ENCODE data around the gene VEGFB.
"Not testable (repeated sequence)": the region's sequence is repeated elsewhere in the genome, so short reads cannot be mapped to it uniquely, and the experiment has no call there.

VEGFB gene

GRCh38 chr11:64232182-64232966 is 2.0 kb upstream of the VEGFB start:
- no peak for DNase-seq

- DNase-seq, result no peak
These were observed 1.4 kb upstream of the VEGFB start for GRCh38 chr11:64232967-64233315.

GRCh38 chr11:64234647-64235379 is 429 bp downstream of the VEGFB start:
- no peak for DNase-seq

- DNase-seq, result no peak
These were observed 1.2 kb downstream of the VEGFB start for GRCh38 chr11:64235437-64236161.

- no peak for DNase-seq
These were observed 3.1 kb downstream of the VEGFB start for GRCh38 chr11:64237484-64237951.

GRCh38 chr11:64238076-64238475 is 3.7 kb downstream of the VEGFB start:
- DNase-seq, result no peak

GRCh38 chr11:64238999-64239398 is 4.6 kb downstream of the VEGFB start:
- peak in 1 of 2 donors; percentile 27 for DNase-seq

- DNase-seq, result peak; percentile 81 to 95
These were observed 5.5 kb downstream of the VEGFB start for GRCh38 chr11:64239662-64240434.

GRCh38 chr11:64240435-64241240 is 6.3 kb downstream of the VEGFB start, which contains the start of gene FKBP2:
Gene FKBP2 (plus strand): TSS chr11:64241095. CDS start chr11:64242388, 1,293 bp downstream.
- DNase-seq, result peak; percentile 97 to 98

GRCh38 chr11:64241241-64241490 is 6.8 kb downstream of the VEGFB start:
- DNase-seq, result peak; percentile 99 to 100

- DNase-seq, result no peak
These were observed 7.3 kb downstream of the VEGFB start for GRCh38 chr11:64241491-64242374.

- no peak for DNase-seq
These were observed 9.0 kb downstream of the VEGFB start for GRCh38 chr11:64243236-64243854.

- DNase-seq, result no peak
These were observed 9.7 kb downstream of the VEGFB start for GRCh38 chr11:64244107-64244506.

- no peak for DNase-seq
These were observed 10.6 kb downstream of the VEGFB start for GRCh38 chr11:64244966-64245365.

GRCh38 chr11:64245401-64245796 is 11.0 kb downstream of the VEGFB start:
- DNase-seq, result no peak

GRCh38 chr11:64245797-64246620 is 11.6 kb downstream of the VEGFB start:
- peak; percentile 56 to 70 for DNase-seq

GRCh38 chr11:64246621-64246870 is 12.2 kb downstream of the VEGFB start:
- DNase-seq, result not testable (repeated sequence)

GRCh38 chr11:64246871-64247728 is 12.7 kb downstream of the VEGFB start, which contains the start of gene PPP1R14B:
Gene PPP1R14B (minus strand): TSS chr11:64246943. CDS start chr11:64246673, 270 bp downstream.
- DNase-seq, result peak; percentile 78 to 79

Measured in inflammatory macrophage treated with lipopolysaccharide for 1 hour (primary cell).